Endothelial cell of umbilical vein (primary cell): ENCODE measurements around the gene MMP25. TPM values are rescaled to one million over a fixed set of nuclear protein-coding genes. Genes with fewer than 3 reads are reported as not detected.

Experiments
- BruUV-seq: library from RNA; stranded (reverse); fragments of 400-500 nt; replicated peaks from 2 replicates; lab custom pipeline; 2021; lab: Mats Ljungman, UMichigan
- CTCF ChIA-PET: fragments of 300-600, 350-600 bp; sonication (Branson Sonifier 250); formaldehyde crosslinking; loops from one replicate; lab custom pipeline; 2021; ENCODE audit warnings: antibody characterized with exemption, inconsistent platforms; lab: Charles Lee
- POLR2A ChIA-PET: fragments of 300-600, 350-600 bp; sonication (Branson Sonifier 250); formaldehyde crosslinking; loops from one replicate; lab custom pipeline; 2021; ENCODE audit warnings: antibody characterized with exemption, inconsistent platforms; lab: Charles Lee
- DNase-seq: peaks from one replicate; pipeline ENCODE4 v3.0.0-alpha.2; 2011; ENCODE audit warnings: low read depth, low spot score
- FAIRE-seq: peaks from 2 replicates; lab custom pipeline; 2011; peaks lifted over from hg19 to GRCh38; lab: Jason Lieb, UNC
- H2AFZ ChIP-seq: 2 replicates; pipeline ENCODE4 v1.6.0; 2012; ENCODE audit warnings: low read depth, low read length, control low read depth, inconsistent platforms
- H3K27ac ChIP-seq: 2 replicates; pipeline ENCODE4 v1.5.1; 2011; ENCODE audit warnings: low read depth, mild to moderate bottlenecking, control low read depth, low read length, moderate library complexity; ENCODE audit not compliant: insufficient read depth
- H3K27me3 ChIP-seq, 2 experiments: 2 replicates each; pipeline versions ENCODE4 v1.6.0 to v1.6.1; 2011; ENCODE audit warnings: low read length in 2 of 2, mixed read lengths in 1 of 2; ENCODE audit not compliant: control insufficient read depth in 2 of 2, insufficient read depth in 2 of 2
- H3K36me3 ChIP-seq, 2 experiments: 2 replicates in 1 of 2; 3 replicates in 1 of 2; pipeline ENCODE4 v1.5.1; 2011; ENCODE audit warnings: low read length in 2 of 2, mild to moderate bottlenecking in 1 of 2, moderate library complexity in 1 of 2; ENCODE audit not compliant: control insufficient read depth in 2 of 2, insufficient read depth in 2 of 2; ENCODE audit errors: extremely low read depth in 1 of 2
- H3K4me1 ChIP-seq: 3 replicates; pipeline ENCODE4 v1.5.1; 2011; ENCODE audit warnings: mild to moderate bottlenecking, low read length; ENCODE audit not compliant: control insufficient read depth, insufficient read depth; ENCODE audit errors: extremely low read depth
- H3K4me2 ChIP-seq: 2 replicates; pipeline ENCODE4 v1.6.1; 2011; ENCODE audit warnings: low read length, control low read depth, mixed read lengths; ENCODE audit not compliant: insufficient read depth
- H3K4me3 ChIP-seq, 3 experiments: fragments of 200-600 bp in 1 of 3; sonication (generic), shearing (Covaris generic) in 1 of 3; replicated peaks in 1 of 3; 2 replicates each; pipeline ENCODE4 v1.5.1; 2011 to 2016; ENCODE audit warnings: control low read depth in 3 of 3, low read length in 3 of 3, mild to moderate bottlenecking in 2 of 3, inconsistent platforms in 1 of 3, low read depth in 1 of 3, moderate library complexity in 1 of 3; ENCODE audit not compliant: insufficient read depth in 1 of 3
- H3K79me2 ChIP-seq: 2 replicates; pipeline ENCODE4 v1.6.0; 2012; ENCODE audit warnings: low read length, inconsistent platforms; ENCODE audit not compliant: control insufficient read depth, insufficient read depth
- H3K9ac ChIP-seq: replicated peaks from 2 replicates; pipeline ENCODE3; 2011; ENCODE audit warnings: low read length, control low read depth; ENCODE audit not compliant: insufficient read depth; ENCODE audit errors: extremely low read depth
- H3K9me1 ChIP-seq: replicated peaks from 3 replicates; pipeline ENCODE4 v1.6.0; 2011; ENCODE audit warnings: mild to moderate bottlenecking, low read length; ENCODE audit not compliant: control insufficient read depth, insufficient read depth; ENCODE audit errors: extremely low read depth
- H3K9me3 ChIP-seq: replicated peaks from 2 replicates; pipeline ENCODE4 v1.5.1; 2012; ENCODE audit warnings: low read length, inconsistent platforms; ENCODE audit not compliant: control insufficient read depth, insufficient read depth
- H4K20me1 ChIP-seq: replicated peaks from 2 replicates; pipeline ENCODE3; 2011; ENCODE audit warnings: mild to moderate bottlenecking, low read length; ENCODE audit not compliant: control insufficient read depth, insufficient read depth; ENCODE audit errors: extremely low read depth
- CTCF ChIP-seq, 2 donors: IDR thresholded peaks; 1 replicate in 1 of 2; 2 replicates in 1 of 2; pipeline ENCODE4 v1.5.1; 2011; ENCODE audit warnings: low read length in 2 of 2, mild to moderate bottlenecking in 2 of 2, moderate library complexity in 2 of 2, control low read depth in 1 of 2, inconsistent platforms in 1 of 2, low read depth in 1 of 2; ENCODE audit not compliant: insufficient read depth in 1 of 2; ENCODE audit errors: extremely low read depth in 1 of 2
- EZH2 ChIP-seq: IDR thresholded peaks from 2 replicates; pipeline ENCODE4 v1.6.1; 2012; ENCODE audit warnings: borderline replicate concordance, low read depth, mild to moderate bottlenecking, moderate library complexity, low read length, inconsistent platforms; ENCODE audit not compliant: severe bottlenecking
- FOS ChIP-seq: IDR thresholded peaks from 2 replicates; pipeline ENCODE4 v1.6.1; 2011; ENCODE audit warnings: mild to moderate bottlenecking, low read length, moderate library complexity, borderline replicate concordance; ENCODE audit not compliant: insufficient read depth
- GATA2 ChIP-seq: IDR thresholded peaks from 2 replicates; pipeline ENCODE4 v1.7.0; 2011; ENCODE audit warnings: low read depth, mild to moderate bottlenecking, moderate library complexity, mixed read lengths, low read length; ENCODE audit not compliant: insufficient read length, insufficient read depth
- JUN ChIP-seq: IDR thresholded peaks from 2 replicates; pipeline ENCODE4 v1.6.1; 2011; ENCODE audit warnings: borderline replicate concordance, low read depth; ENCODE audit not compliant: insufficient read length, insufficient read depth
- MYC ChIP-seq: IDR thresholded peaks from one replicate; pipeline ENCODE4 v1.6.1; 2011; ENCODE audit warnings: mild to moderate bottlenecking, low read depth, low read length
- POLR2A ChIP-seq: IDR thresholded peaks from 2 replicates; pipeline ENCODE4 v1.6.1; 2012; ENCODE audit warnings: low read depth, mild to moderate bottlenecking, control low read depth, low read length
- POLR2AphosphoS5 ChIP-seq: IDR thresholded peaks from 2 replicates; pipeline ENCODE4 v1.6.1; 2012; ENCODE audit warnings: low read depth, mild to moderate bottlenecking, control low read depth, low read length, moderate library complexity; ENCODE audit not compliant: insufficient read depth
- dilution Hi-C: fragments of 300-500 bp; cut with MboI; formaldehyde crosslinking; loops from one replicate; pipeline ENCODE4 v1.15.0; 2019; ENCODE audit warnings: low sequenced_read_pairs; ENCODE audit not compliant: extremely low pct_ligation_motif_present
- intact Hi-C: fragments of 100-400 bp; cut with micrococcal nuclease; formaldehyde crosslinking; loops from one replicate; pipeline ENCODE4 v1.10.0; 2022
- polyA plus RNA-seq, 4 experiments: library from polyadenylated mRNA; depleted of rRNA in 3 of 4; stranded (reverse) in 3 of 4; unstranded in 1 of 4; fragments of >200 nt; gene quantifications; 2 replicates each; pipeline versions ENCODE4 v1.2.1 to v1.2.3, GENCODE V29; 2011 to 2012; ENCODE audit warnings: missing spikeins in 1 of 4
- total RNA-seq: library from RNA; stranded (reverse); gene quantifications from 2 replicates; pipeline ENCODE4 v1.2.3, GENCODE V29; 2021
- TF ChIP-seq, protein P1 (sequence below): IDR thresholded peaks from 2 replicates; pipeline ENCODE4 v1.6.1; 2011; ENCODE audit not compliant: insufficient read depth, insufficient read length

The MMP25 gene
- total and polyA plus RNA-seq, 2 donors (not counting 3 experiments of a cell fraction or from before 2014, with no cell fraction given), result 0.08 to 0.35 TPM

DNA sequence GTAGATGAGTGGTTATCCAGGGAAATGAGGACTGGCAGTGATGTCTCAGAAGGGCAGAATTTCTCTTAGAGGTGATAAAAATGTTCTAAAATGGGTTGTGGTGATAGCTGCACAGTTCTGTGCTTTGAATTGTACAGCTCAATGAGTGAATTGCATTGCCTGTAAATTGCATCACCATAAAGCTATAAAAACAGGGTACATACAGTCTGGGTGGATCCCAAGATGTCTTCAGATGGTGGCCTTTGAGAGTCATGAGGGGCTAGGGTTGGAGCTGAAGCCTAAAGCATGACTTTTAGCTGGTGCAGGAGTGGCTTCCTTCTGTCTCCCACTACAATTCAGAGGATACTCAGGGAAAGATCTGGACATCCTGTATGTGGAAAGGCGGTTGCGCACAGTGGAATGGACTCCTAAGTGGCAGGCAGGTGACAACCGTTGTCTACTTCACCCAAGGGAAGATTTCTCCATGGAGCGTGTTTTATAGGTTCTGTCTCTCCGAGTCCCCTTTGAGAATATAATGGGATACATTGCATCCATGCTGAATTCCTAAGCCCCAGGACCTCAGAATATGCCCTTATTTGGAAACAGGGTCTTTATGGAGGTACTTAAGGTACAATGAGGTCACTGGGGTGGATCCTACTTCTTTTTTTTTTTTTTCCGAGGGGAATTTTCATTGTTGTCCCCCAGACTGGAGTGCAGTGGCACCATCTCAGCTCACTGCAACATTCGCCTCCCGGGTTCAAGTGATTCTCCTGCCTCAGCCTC, 17.4 kb downstream of the MMP25 start:
- Histone ChIP-seq H3K4me2 (no peak overlapping the region), H3K79me2 (peaks cover 4% of the 10 kb centered on the region), H3K9ac (no peak overlapping the region), H3K4me1 (peaks cover 22% of the 10 kb centered on the region), H4K20me1 (no peaks in the 10 kb centered on the region), H3K9me1 (no peaks in the 10 kb centered on the region), H3K9me3 (no peaks in the 10 kb centered on the region), H3K4me3 (no peak overlapping the region), H3K27ac (no peak overlapping the region), H2AFZ (no peak overlapping the region), H3K27me3 (no peaks in the 10 kb centered on the region), H3K36me3 (peaks cover 0 to 5% of the 10 kb centered on the region in 2 experiments)
- intact Hi-C loops (no loop called here), dilution Hi-C loops (no loop called here)
- DNase-seq, result no peak
- no TSS peak for BruUV-seq
- TF ChIP-seq MYC (no peak), GATA2 (no peak), POLR2AphosphoS5 (no peak), JUN (no peak), POLR2A (no peak), FOS (no peak), EZH2 (no peak), CTCF (IDR thresholded peaks at IDR 0.05; ENCODE audit: extremely low read depth in 1 of 2, insufficient read depth in 1 of 2, low read depth in 1 of 2, low read length in 2 of 2) (no peak)
- TF ChIP-seq, protein P1, sequence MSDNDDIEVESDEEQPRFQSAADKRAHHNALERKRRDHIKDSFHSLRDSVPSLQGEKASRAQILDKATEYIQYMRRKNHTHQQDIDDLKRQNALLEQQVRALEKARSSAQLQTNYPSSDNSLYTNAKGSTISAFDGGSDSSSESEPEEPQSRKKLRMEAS, result no peak
- CTCF ChIA-PET, result interaction anchor here (0.9 to 2.5 kb wide), 5 partner anchors 23 to 66 kb away, joined by 3 to 13 read pairs (median 4); no protein-coding TSS in a partner anchor
- no peak for FAIRE-seq
- POLR2A ChIA-PET, result no interaction called here
